ENCODE measurements around the gene GRIK4.
"Not testable (repeated sequence)": the region's sequence is repeated elsewhere in the genome, so short reads cannot be mapped to it uniquely, and the experiment has no call there.

Gene GRIK4

GRCh38 chr11:120747850-120748814 lies 236.6 kb downstream of the GRIK4 start:
- no peak for DNase-seq (ENCODE audit: low read depth in 2 of 2)

DNA sequence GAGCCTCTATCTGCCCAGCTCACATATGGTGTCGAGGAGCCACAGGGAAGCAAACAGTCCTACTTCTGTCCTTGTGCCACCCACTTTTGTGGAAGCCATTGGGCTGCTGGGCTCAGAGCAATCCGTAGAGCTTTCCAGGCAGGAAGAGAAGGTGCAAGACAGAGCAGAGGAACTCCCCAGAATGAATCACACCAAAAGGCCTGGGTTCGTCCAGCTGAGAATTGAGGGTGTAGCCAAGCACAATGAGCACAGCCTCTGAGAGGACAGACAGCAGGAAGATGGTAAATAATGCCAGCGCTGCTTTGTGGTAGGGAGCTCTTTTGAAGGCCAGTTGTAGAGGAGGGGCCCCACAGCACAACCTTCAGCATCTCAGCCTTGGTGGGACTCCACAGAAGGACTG lies 237.8 kb downstream of the GRIK4 start:
- DNase-seq (ENCODE audit: low read depth in 2 of 2): no peak

DNA sequence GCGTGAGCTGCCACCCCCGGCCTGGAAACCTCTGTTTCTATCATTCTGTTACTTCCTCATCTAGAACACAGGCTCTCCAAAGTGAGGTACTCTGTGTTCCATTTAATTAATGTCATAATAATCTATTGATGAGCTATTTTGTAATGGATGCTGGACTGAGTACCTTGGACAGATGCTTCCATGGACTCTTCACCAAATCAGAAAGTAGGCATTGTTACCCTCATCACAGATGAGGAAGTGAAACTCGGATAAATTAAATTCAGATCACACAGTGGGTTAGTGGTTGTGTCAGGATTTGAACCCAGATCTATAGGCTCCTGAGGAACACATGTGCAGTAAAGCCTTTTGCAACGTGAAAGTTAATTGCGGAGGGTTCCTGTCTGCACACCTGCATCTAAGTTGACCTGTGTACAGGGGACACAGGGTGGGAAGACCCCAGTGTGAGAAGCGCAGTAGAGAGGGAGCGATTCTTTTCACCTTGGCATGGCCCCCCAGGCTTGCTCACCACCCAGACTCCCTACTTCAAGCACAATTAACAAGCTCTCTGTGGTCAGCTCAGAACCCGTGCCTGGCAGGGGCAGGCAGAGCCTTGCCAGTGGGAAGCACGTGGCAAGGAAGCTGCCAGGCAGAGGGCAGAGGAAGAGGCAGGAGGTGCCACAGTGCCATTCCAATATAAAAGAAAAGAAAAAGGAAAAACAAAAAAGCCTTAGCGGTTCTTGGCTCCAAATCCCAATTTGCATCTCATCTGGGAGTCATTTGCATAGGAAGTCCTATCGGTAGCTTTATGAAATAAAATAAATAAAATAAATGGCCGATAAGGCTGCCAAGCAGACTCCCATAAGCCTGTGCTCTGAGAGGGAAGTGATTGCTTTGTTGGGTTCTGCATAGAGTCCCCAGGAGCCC lies 239.3 kb downstream of the GRIK4 start:
- no peak for DNase-seq (ENCODE audit: low read depth in 2 of 2)

DNA sequence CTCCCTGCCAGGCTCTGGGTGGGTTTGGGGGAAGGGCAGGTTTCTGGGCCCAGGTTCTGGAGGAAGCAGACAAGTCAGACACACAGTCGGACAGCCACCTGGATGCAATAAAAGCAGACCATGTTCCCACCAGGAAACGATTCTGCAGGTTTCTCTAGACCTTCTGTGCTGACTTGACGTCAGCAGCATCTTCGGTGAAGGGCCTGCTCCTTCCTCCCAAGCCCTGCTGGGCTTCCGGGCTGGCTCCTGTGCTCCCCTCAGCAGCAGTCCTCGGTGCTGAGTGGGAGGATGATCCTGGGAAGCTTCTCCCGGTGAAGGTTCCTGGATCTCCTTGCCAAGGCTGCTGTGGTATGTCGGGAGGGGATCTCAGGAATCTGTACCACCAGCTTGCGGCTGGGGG lies 240.0 kb downstream of the GRIK4 start:
- DNase-seq (ENCODE audit: low read depth in 2 of 2): no peak

DNA sequence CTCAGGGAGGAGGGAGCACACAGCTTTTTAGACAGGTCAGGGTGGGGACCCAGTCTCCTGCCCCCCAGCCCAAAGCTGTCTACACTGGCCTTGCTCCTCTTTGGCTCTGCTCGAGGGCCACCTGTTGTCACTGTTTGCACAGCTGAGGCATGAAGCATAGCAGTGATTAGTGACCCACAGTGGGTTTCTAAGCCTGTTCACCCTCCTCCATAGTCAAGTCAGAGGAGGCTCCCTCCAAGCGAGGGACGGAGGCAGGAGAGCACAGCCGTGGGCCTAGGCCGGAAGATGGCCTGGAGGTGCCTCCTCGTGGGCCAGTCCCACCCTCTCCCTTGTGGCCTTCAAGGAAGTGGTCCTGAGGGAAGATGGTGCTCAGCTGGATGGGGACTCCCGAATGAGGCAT lies 241.1 kb downstream of the GRIK4 start:
- no peak for DNase-seq (ENCODE audit: low read depth in 2 of 2)

- DNase-seq (ENCODE audit: low read depth in 2 of 2): no peak
Observed at GRCh38 chr11:120756931-120757330, 245.4 kb downstream of the GRIK4 start.

DNA sequence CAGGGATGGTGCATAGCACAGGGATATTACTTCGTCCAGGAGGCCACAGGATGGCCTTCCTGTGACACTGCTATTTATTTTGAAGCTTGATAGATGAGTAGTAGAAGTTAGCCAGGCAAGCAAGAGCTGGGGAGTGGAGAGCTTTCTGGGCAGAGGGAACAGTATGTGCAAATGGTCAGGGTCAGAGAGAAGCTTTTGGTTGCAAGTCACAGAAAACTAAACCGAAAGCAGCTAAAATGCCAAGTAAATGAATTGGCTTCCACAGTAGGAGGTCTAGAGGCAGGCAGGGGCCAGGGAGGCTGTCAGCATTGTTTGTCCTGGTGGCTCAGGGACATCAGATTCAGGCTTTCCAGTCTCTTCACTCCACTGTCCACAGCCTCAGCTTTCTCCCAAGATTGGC lies 247.5 kb downstream of the GRIK4 start:
- no peak for DNase-seq (ENCODE audit: low read depth in 2 of 2)

DNA sequence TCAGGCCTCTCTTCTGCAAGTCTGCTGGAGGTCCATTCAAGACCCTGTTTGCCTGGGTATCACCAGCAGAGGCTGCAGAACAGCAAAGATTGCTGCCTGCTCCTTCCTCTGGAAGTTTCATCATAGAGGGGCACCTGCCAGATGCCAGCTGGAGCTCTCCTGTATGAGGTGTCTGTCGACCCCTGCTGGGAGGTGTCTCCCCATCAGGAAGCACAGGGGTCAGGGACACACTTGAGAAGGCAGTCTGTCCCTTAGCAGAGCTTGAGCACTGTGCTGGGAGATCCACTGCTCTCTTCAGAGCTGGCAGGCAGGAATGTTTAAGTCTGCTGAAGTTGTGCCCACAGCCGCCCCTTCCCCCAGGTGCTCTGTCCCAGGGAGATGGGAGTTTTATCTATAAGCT lies 254.2 kb downstream of the GRIK4 start:
- not testable (repeated sequence) for DNase-seq (ENCODE audit: low read depth in 2 of 2)

DNA sequence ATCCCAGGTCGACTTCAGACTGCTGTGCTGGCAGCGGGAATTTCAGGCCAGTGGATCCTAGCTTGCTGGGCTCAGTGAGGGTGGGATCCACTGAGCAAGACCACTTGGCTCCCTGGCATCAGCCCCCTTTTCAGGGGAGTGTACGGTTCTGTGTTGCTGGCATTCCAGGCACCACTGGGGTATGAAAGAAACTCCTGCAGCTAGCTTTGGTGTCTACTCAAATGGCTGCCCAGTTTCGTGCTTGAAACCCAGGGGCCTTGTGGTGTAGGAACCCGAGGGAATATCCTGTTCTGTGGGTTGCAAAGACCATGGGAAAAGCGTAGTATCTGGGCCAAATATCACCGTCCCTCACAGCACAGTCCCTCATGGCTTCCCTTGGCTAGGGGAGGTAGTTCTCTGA lies 254.8 kb downstream of the GRIK4 start:
- no peak for DNase-seq (ENCODE audit: low read depth in 2 of 2)

- no peak for DNase-seq (ENCODE audit: low read depth in 2 of 2)
Observed at GRCh38 chr11:120768949-120769348, 257.4 kb downstream of the GRIK4 start.

DNA sequence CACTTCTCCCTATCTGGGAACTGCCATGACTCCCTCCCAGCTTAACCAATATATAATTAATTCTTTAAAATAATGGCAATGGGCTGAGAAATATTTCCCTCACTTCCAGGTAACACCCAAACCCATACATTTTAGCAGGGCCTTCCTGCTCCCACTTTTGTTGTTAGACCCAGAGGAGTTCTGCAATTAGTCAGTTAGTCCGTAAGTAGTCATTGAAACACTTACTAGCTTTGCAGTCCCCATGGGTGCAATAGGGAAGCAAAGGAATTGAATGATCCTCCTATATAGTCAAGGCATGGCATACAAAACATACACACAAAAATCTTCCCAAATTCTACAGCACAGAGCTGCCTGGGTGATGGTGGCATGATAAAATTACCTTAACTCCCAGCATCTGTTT lies 258.4 kb downstream of the GRIK4 start:
- no peak for DNase-seq (ENCODE audit: low read depth in 2 of 2)

GRCh38 chr11:120771551-120772060 lies 260.1 kb downstream of the GRIK4 start:
- DNase-seq (ENCODE audit: low read depth in 2 of 2): no peak

- no peak for DNase-seq (ENCODE audit: low read depth in 2 of 2)
Observed at GRCh38 chr11:120773501-120774031, 262.0 kb downstream of the GRIK4 start.

- no peak for DNase-seq (ENCODE audit: low read depth in 2 of 2)
Observed at GRCh38 chr11:120774591-120775386, 263.2 kb downstream of the GRIK4 start.

GRCh38 chr11:120775986-120776951 lies 264.7 kb downstream of the GRIK4 start:
- DNase-seq (ENCODE audit: low read depth in 2 of 2): no peak

DNA sequence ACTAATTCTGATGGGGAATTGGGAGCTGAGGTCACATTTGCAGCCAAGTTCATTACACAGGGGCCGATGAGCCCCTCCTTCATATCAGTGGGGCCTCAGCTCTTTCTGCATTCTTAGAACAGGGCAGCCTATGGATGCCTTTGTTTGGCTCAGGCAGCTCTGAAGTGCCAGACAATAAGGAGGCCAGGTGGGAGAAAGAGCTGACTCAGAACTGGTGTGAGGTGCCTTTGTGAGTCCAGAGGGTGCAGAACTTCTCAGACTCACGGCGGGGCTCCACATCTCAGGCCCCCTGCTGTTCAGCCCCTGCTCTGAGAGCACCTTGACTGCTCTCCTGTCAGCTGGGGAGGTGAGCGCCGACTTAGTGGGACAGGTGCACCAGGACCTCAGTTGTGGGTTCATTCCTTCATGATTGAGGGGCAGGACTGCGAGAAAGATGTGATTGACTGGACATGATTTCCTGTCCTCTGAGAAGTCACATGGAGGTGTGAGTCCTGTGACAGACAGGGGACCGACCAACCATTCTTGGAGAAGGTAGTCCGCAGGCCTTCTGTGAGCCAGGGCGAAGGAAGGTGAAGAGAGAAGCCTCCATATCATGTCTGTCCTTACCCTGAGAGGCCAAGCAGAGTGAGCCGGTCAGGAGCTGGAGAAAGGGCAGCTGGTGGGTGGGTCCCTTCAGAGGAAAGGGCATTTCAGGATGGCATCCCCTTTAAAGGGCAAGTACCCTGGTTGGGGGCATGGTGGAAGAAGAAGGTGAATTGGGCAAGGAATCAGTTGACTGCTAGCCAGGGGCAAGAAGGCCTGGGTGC lies 267.3 kb downstream of the GRIK4 start:
- no peak for DNase-seq (ENCODE audit: low read depth in 2 of 2)

- no peak for DNase-seq (ENCODE audit: low read depth in 2 of 2)
Observed at GRCh38 chr11:120780239-120780638, 268.7 kb downstream of the GRIK4 start.

GRCh38 chr11:120781486-120782120 lies 270.1 kb downstream of the GRIK4 start:
- no peak for DNase-seq (ENCODE audit: low read depth in 2 of 2)

Data from stimulated activated CD8-positive, alpha-beta memory T cell treated with anti-CD3 and anti-CD28 coated beads, Interleukin-2, amount 100 ng/mL, for 48 hours (primary cell).